OCI-LY3 (cell line): ENCODE results near the gene GSTO2.
"Not testable (repeated sequence)": the region's sequence is repeated elsewhere in the genome, so short reads cannot be mapped to it uniquely, and the experiment has no call there.

Experiments used
- CTCF ChIP-seq: fragments of 200-600, 300-600 bp; sonication (generic); IDR thresholded peaks from 2 replicates; pipeline ENCODE4 v1.5.1; 2014; ENCODE audit warnings: antibody characterized with exemption, low read length, low read depth
- EZH2phosphoT487 ChIP-seq: fragments of 200-600 bp; shearing (Covaris generic); IDR thresholded peaks from 2 replicates; pipeline ENCODE4 v1.6.1; 2018; ENCODE audit warnings: antibody characterized with exemption, mixed run types, low read depth

- not testable (repeated sequence) for TF ChIP-seq CTCF, EZH2phosphoT487
Measured at GRCh38 chr10:104243009-104243408, 26.0 kb upstream of the GSTO2 start.
